ENCODE results near the gene GOLGB1.
"Not testable (repeated sequence)": the region's sequence is repeated elsewhere in the genome, so short reads cannot be mapped to it uniquely, and the experiment has no call there.

The GOLGB1 gene

DNA sequence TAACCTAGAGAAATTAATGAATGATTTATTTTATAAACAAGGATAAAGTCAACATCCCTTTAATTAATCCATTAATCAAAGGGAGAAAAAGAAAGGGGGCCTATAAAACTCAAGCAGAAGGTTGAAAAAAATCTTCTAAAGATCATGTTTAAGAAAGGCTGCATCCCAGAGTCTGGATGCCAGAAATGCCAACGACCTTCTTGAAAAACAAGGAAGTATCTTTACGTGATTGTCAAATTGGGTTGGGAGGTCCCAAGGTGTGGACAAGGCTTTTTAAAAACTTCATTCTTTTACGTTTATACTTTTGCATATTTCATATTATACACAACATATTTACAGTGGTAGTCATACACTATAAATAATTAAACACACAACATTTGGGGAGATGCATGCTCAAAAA, 1.6 kb downstream of the GOLGB1 start:
- DNase-seq, result no peak

DNA sequence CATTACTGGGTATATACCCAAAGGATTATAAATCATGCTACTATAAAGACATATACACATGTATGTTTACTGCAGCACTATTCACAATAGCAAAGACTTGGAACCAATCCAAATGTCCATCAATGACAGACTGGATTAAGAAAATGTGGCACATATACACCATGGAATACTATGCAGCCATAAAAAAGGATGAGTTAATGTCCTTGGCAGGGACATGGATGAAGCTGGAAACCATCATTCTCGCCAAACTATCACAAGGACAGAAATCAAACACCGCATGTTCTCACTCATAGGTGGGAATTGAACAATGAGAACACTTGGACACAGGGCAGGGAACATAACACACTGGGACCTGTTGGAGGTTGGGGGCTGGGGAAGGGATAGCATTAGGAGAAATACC, 6.4 kb downstream of the GOLGB1 start:
- ATAC-seq, DNase-seq: not testable (repeated sequence)

More for the DNA sequence above, 1.6 kb downstream of the GOLGB1 start:
- ATAC-seq, result no peak

DNA sequence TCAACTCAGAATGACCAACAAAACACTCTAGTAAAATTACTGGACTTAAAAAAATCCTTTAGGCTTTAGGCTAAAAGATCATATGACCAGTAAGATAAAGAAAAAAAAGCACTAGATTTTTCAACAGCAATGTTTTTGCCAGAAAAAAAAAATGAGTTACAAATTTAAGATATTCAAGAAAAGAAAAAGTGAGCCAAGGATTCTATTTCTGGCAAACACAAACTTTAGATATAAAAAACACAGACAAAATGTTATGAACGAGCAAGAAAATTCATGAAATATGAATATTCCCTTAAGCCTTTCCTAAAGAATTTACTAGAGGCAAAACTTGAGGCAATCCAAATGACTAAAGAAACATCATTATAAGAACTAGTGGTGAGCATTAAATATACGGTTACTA, 8.6 kb downstream of the GOLGB1 start:
- ATAC-seq, result no peak

DNA sequence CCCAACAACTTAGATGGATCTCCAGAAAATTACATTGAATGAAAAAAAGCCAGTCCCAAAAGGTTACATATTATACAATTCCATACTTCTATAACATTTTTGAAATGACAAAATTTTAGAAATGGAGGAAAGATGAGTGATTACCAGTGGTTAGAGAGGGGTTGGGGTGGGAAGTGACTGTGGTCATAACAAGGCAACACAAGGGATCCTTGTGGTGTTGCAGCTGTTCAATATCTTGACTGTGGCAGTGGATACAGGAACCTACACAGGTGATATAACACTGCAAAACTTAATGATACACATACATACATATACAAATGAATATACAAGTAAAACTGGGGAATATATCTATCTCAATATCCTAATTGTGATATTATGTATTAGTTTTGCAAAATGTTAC, 9.6 kb downstream of the GOLGB1 start:
- DNase-seq, result no peak
- no peak for ATAC-seq

More for the DNA sequence above, 8.6 kb downstream of the GOLGB1 start:
- no peak for DNase-seq

DNA sequence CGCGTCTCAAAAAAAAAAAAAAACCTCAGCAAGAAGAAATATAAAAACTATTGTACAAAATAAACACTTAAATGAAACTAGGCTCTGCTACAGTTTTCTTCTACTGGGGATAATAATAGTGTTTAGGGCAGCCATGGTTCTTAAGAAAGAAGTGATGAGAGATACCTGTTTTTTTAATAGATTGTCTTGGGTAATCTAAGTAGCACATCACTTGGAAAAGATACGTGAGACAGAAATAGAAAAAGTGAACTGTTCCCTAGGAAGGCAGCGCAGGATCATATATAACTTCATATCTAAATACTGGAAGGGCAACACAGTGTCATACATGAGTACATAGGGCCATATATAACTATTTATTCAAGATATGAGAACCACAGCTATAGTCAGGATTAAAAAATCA, 11.9 kb downstream of the GOLGB1 start:
- ATAC-seq, result no peak

DNA sequence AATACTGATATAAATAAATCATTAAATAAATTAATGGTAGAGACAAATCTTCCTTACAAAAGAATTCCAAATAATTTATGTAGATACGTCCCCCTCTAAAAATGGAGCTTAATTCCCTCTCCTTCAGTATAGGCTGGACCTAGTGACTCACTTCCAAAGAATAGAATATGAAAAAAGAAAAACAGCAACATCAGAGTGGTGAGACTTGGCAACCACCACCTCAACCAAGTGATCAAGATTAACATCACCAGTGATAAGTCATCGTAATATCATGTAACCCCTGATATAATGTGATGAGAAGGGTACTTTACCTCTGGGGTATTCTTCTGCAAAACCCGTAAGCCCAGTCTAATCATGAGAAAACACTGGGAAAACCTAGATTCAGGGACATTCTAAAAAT, 13.4 kb downstream of the GOLGB1 start:
- peak; percentile 74 for ATAC-seq
- no peak for DNase-seq

More for the DNA sequence above, 11.9 kb downstream of the GOLGB1 start:
- DNase-seq, result no peak

DNA sequence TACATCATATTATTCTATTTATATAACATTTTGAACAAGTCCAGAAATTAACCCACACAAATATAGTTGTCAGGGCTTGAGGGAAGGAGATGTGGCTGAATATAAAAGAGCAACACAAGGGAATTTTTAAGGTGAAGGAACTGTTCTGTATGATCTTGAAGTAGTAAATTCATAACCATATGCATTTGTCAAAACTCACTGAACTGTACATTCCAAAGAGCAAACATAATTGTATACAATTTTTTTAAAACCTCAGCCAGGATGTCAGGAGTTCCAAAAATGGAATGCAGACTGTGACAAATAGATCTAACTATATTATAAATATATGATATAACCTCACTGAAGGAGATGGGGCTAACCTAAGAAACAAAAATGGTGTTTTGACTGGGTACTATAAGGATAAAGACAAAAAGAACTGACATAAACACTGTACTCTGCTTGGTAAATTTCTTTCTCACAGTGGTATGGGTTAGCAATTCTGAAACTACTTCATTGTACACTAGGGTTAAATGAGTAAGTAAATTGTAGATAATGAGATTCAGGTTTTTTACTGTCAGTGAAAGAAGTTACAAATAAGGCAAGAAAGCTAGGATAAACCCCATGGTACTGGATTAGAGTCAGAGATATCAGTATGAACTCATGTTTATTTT, 14.4 kb downstream of the GOLGB1 start:
- DNase-seq (no peak), ATAC-seq (peak; percentile 93)

DNA sequence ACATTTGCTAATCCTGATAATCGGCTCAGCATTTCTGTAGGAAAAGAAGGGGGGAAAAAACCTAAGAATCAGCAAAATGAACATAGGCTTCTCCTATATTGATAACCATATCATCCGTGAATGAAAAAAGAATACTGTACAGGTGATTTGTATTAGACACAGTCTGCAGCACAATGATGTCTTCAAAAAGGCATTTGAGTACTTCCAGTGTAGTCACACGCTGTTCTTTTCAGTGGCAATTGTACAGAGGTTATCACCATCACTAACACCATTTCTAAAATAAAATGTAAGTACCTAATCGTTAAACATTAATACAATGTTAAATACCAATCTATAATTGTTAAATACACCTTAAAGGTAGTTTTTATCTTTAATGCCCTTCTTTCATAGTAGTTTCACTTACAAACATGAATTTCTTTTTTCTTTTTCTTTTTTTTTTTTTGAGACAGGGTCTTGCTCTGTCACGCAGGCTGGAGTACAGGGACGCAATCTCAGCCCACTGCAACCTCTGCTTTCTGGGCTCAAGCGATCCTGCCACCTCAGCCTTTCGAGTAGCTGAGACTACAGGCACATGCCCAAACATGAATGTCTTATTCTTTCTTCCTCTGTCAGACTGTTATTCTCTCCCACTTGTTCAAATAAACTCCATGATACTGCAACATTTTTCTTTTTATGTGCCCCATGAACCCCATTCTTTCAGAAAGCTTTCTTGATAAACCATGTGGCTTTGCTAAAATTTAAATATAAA, 18.4 kb downstream of the GOLGB1 start:
- DNase-seq (no peak), ATAC-seq (no peak)

DNA sequence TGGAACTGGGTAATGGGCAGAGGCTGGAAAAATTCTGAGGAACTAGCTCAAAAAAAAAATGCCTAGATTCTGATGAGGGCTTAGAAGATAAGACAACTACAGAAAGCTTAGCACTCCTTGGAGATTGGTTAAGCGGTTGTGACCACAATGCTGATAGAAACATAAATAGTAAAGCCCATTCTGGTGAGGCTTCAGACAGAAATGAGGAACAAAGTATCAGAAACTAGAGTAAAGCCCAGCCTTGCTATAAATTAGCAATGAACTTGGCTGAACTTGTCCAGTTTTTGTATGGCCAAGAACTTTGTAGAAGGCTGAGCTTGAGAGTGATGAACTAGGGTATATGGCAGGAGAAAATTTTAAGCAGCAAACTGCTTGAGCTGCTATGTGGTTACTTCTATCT, 25.4 kb downstream of the GOLGB1 start:
- no peak for ATAC-seq
- no peak for DNase-seq

DNA sequence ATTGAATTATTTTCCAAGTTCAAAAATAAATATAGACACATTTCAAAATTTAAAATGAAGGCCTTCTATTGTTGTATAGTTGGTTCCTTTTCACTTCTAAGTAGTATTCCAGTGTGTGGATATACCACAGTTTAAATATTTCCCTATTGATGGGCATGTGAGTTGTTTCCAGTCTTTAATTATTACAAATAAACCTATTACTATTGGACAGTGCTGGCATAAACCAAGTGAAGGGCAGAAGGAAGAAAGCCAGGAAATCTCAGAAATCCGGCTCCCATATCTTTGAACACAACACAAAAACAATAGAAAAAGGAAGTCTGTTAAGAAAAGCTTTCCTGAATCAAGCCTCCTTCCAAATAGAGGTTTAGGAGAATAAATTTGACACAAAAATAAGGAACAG, 26.1 kb downstream of the GOLGB1 start:
- DNase-seq, result no peak
- ATAC-seq, result no peak

DNA sequence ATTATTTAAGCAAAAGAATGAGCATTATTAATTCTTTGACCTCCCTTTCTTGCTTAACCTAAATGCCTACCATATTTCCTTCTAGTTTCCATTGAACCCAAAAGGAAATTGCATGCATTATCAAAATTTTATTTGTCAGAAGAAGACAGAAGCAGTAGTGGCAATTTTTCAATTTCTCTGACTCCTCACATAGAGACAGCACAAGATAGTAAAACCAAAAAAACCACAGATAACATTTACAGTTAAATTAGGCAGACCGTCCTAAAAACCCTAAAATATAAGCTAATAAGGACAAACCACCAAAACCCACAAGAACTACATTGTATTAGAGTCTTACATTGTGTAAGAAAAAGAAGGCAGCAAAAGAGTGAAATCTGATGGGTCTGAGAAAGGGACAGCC, 27.1 kb downstream of the GOLGB1 start:
- ATAC-seq (no peak), DNase-seq (no peak)

DNA sequence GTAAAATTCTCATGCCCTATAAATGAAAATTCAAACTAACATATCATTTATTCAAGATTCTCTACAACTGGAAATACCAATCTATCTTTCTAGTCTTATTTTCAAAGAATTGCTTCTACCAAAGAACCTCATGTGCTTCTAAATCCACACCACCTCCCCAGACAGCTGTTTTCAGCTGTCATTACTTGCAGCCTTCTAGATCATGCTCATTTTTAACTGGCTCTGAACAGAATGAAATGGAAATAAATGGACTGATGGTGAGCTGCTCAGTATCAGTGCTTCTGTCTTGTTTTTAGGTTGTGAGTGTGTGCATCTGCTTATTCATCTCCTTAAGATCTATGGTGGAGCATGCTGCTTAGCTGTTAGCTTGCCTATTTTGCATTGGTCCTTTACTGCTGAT, 29.4 kb downstream of the GOLGB1 start:
- DNase-seq, result no peak
- ATAC-seq, result no peak

DNA sequence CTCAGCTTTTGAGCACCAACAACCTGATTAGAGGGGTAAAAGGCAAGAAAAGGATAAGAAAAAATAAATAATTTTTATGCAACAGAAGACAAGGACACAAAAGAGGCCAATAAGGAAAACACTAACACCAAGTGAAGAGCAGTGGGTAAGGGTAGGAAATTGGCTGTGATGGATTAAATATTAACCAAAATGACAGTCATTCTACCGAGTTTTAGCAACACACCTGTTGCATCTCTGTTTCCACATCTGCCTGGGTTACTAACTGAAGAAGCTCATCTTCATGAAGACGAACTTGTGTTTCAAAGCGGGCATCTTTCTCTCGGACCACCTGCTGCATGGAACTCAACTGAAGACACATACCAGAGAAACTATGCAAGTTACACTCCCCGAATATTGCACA, 30.1 kb downstream of the GOLGB1 start:
- no peak for DNase-seq
- no peak for ATAC-seq

DNA sequence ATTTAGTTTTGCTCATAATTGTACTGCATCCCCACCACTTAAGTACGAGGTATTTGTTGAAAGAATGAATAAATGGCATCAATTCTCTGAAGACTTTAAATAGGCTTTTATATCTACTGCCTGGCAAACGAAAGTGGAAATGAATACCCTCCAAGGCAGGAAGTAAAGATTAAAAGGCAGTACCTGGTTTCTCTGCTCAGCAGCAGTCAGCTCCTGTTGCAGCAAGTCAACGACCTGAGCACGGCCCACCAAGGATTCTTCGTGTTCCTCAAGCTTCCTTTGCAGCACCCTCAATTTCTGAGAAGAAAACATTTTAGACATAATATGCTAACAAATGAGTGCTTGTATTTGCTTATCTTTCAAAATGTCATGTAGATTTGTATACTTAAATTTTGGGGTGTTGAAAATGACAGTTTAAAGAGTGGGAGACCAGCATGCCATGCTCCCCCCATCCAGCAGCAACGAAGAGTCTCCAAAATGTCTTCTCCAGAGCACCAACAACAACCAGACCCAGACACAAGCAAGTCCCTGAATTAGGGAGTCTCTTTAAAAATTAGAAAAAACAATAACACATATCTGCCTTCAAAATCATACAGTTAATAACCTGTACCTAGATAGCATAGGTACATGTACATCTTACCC, 31.2 kb downstream of the GOLGB1 start:
- no peak for ATAC-seq
- no peak for DNase-seq

DNA sequence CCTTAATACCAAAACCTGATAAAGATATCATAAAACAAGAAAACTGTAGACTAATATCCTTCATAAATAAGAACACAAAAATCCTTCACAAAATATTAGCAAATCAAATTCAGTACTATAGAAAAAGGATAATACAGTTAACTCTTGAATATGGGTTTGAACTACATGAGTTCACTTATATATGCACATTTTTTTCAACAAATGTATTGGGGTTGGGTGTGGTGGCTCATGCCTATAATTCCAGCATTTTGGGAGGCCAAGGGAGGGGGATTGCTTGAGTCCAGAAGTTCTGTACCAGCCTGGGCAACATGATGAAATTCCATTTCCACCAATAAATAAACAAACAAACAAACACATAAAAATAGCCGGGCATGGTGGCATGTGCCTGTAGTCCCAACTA, 39.2 kb downstream of the GOLGB1 start:
- ATAC-seq, result no peak
- no peak for DNase-seq

DNA sequence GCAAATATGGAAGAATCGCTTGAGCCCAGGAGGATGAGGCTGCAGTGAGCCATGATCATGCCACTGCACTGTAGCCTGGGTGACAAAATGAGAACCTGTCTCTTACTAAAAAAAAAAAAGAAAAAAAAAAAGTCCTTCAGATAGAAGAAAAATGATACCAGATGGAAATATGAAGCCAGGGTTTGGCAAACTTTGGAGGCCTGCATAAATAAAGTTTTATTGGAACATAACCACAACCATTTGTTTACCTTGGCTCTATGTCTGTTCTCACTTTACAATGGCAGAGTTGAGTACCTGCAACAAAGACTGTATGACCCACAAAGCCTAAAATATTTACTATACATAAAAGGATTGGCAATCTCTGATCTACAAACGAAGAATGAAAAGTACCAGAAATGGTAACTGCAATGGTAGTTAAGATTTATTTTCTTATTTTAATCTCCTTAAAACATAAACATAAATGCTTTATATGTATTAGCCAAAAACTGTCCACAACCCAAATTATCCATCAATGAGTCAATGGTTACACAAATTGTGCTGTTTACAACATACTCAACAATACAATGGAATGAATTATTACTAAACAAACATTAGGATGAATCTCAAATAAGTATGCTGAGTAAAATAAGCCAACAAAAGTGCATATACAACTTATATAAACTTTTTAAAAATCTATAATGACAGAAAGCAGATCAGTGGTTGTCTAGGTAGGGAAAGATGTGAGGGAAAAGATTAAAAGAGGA, 41.8 kb downstream of the GOLGB1 start:
- DNase-seq (no peak), ATAC-seq (no peak)

DNA sequence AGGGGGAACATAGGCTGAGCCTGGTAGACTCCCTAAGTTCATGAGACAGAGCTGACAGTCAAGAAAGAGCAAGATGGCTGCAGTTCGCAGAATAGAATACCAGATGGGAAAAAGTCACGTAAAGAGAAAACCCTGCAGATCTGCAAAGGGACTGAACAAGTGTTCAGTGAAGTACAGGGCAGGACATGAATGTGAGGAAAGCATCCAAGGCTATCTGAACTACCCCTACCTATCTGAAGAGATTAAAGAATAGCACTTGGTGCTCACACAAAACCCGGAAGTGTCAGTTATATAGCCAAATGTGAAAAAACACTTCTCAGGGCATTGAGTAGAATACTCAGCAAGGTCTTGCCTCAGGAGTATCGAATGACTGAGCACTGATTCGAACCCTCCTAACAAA, 44.0 kb downstream of the GOLGB1 start:
- DNase-seq (no peak), ATAC-seq (no peak)

DNA sequence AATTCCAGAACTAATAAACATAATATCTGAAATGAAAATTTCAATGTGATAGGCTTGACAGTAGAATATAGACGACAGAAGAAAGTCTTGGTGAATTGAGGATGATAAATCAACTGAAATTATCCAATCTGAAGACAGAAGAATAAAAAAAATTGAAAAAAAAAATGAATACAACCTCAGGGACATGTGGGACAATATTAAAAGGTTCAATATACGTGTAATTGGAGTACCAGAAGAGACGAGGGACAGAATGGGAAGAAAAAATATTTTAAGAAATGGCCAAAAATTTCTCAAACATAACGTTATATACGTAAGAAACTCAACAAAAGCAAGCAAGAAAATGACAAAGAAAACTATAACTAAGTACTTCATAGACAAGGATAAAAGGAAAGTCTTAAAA, 45.6 kb downstream of the GOLGB1 start:
- ATAC-seq (no peak), DNase-seq (no peak)

DNA sequence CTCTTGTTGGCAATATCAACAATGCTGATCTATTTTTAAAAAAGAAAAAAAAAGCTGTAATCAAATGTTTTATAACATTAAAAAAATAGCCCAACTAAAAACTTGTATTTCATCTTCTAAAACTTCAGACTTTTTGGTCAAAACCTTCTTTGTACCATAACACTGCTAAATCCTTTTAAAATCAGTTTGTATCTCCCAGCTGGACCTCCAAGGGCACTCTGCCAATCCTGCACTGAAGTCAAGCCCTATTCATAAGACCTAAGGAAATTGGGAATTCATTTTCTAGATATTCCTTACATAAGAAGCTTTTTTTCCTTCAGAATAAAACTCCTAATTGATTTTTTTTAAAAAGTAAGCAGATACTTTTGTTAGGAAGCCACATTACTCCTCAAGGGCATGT, 50.6 kb downstream of the GOLGB1 start:
- no peak for DNase-seq
- ATAC-seq, result no peak

DNA sequence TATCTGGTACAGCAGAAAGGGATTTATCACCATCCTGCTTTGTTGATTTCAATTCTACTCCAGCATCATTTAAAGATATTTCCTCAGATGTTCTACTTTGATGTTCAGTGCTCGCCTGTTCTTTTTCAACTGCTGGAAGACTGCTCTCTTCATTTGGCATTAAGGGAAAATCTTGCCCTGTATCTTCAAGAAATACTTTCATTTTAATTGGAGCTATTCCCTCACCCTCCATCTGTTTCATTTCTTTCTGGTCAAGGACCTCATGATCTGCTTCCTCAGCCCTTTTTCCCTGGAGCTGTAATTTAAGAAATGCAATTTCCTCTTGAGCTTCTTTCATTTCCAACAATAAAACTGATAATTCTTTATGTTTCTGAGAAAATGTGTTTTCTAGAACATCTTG, 51.1 kb downstream of the GOLGB1 start:
- ATAC-seq (no peak), DNase-seq (no peak)

DNA sequence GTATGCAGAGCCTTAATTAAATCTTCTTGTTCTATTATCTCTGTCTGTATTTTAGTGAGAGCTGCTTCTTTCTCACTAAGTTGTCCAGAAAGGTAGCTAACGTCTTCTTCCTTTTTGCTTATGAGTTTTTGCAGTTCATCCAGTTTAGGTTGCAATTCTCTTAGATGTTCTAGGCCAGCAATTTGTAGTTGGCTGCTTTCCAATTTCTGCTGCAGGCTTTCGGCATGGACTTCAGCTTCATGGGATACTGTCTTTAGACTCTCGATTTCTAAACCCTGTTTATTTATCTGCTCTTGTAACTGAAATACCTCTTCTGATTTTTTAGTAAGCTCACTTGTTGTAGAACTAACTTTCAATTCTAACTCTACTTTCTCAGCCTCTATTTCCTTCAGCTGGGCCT, 53.4 kb downstream of the GOLGB1 start:
- DNase-seq (no peak), ATAC-seq (no peak)

DNA sequence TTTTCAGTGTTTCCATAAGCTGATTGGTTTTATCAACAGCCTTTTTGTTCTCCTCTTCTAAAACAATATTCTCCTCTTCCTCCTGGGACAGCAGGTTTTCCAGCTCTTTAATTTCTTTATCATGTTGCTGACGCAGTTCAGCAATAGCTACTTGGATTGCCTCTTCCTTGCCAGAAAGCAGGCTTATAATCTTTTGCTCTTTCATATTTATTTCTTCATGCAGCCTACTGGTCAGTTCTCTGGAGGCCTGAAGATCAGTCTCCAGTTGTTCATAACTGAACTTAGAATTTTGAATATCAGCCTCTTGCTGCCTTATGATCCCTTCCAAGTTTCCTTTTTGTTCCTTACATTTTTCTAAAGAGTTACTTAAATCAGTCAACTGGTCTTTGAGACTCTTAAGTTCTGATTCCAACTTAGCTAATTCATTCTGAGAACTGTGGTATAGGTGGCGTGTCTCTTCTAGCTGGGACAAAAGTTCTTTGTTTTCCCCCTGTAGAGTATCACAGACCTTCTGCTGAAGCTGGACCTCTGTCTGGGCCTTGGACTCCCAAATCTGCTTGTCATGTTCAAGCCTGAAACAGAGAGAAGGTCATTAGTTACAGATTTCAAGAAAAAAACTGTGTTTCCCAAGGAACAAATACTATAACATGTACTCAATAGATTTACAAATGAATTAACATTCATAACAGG, 57.4 kb downstream of the GOLGB1 start:
- no peak for DNase-seq

More for the DNA sequence above, 57.4 kb downstream of the GOLGB1 start:
- no peak for ATAC-seq

All from stimulated activated naive CD8-positive, alpha-beta T cell treated with anti-CD3 and anti-CD28 coated beads, Interleukin-15, Interleukin-2, amounts not matched to agents 100 U/mL and 50 U/mL, for 24 hours (primary cell).